Neural cell (in vitro differentiated cells): ENCODE measurements around the gene THRA.

ENCODE experiments used
- EP300 ChIP-seq: fragments of 450-650 bp; conservative IDR thresholded peaks from 2 replicates; pipeline ENCODE4 v1.6.1; 2014; ENCODE audit warnings: antibody characterized with exemption, mild to moderate bottlenecking, moderate library complexity; ENCODE audit not compliant: poor library complexity, severe bottlenecking
- EZH2 ChIP-seq: fragments of 200-600, 300-800 bp; shearing (Covaris generic), sonication (generic); IDR thresholded peaks from 2 replicates; pipeline ENCODE4 v1.6.1; 2014; ENCODE audit warnings: antibody characterized with exemption, low read length, borderline replicate concordance, mild to moderate bottlenecking; ENCODE audit not compliant: insufficient read depth, poor library complexity, severe bottlenecking
- POLR2AphosphoS5 ChIP-seq: IDR thresholded peaks from 2 replicates; pipeline ENCODE4 v1.6.1; 2012
- RAD21 ChIP-seq: fragments of 450-650 bp; conservative IDR thresholded peaks from 2 replicates; pipeline ENCODE4 v1.6.1; 2014; ENCODE audit warnings: antibody characterized with exemption, mild to moderate bottlenecking, moderate library complexity
- SMC3 ChIP-seq: fragments of 450-650 bp; conservative IDR thresholded peaks from 2 replicates; pipeline ENCODE4 v1.6.1; 2014; ENCODE audit warnings: antibody characterized with exemption, mild to moderate bottlenecking, moderate library complexity; ENCODE audit not compliant: poor library complexity
- TAF1 ChIP-seq: IDR thresholded peaks from 2 replicates; pipeline ENCODE4 v1.6.1; 2012; ENCODE audit warnings: low read depth
- TF ChIP-seq, protein P1 (sequence below): fragments of 450-650 bp; IDR thresholded peaks from 2 replicates; pipeline ENCODE4 v1.5.1; 2014; ENCODE audit warnings: antibody characterized with exemption, mild to moderate bottlenecking, moderate library complexity; ENCODE audit not compliant: poor library complexity, severe bottlenecking
- TF ChIP-seq, protein P2 (sequence below): IDR thresholded peaks from 2 replicates; pipeline ENCODE4 v1.6.1; 2012; ENCODE audit warnings: borderline replicate concordance

DNA sequence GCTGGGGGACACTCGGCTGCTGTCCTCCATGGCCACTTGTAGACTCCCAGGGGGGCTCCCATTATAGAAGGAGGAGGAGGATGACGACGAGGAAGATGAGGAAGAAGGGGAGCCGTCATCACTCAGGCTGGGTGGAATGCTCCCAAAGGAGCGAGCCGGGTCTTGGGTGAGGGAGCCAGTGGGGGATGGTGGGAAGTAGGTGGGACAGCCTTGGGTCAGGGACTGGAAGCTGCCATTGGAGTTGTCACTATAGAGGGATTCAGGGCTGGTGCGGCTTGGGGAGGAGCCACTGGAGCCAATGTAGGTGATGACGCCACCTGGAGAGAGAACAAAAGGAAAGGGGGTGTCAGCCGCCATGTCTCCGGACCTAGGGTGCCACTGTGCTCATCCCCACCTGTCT is 34.3 kb downstream of the THRA start:
- TF ChIP-seq, protein P1, sequence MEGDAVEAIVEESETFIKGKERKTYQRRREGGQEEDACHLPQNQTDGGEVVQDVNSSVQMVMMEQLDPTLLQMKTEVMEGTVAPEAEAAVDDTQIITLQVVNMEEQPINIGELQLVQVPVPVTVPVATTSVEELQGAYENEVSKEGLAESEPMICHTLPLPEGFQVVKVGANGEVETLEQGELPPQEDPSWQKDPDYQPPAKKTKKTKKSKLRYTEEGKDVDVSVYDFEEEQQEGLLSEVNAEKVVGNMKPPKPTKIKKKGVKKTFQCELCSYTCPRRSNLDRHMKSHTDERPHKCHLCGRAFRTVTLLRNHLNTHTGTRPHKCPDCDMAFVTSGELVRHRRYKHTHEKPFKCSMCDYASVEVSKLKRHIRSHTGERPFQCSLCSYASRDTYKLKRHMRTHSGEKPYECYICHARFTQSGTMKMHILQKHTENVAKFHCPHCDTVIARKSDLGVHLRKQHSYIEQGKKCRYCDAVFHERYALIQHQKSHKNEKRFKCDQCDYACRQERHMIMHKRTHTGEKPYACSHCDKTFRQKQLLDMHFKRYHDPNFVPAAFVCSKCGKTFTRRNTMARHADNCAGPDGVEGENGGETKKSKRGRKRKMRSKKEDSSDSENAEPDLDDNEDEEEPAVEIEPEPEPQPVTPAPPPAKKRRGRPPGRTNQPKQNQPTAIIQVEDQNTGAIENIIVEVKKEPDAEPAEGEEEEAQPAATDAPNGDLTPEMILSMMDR = no peak
- TF ChIP-seq TAF1 (no peak), EZH2 (no peak), POLR2AphosphoS5 (no peak), RAD21 (no peak), SMC3 (no peak), EP300 (no peak)
- TF ChIP-seq, protein P2, sequence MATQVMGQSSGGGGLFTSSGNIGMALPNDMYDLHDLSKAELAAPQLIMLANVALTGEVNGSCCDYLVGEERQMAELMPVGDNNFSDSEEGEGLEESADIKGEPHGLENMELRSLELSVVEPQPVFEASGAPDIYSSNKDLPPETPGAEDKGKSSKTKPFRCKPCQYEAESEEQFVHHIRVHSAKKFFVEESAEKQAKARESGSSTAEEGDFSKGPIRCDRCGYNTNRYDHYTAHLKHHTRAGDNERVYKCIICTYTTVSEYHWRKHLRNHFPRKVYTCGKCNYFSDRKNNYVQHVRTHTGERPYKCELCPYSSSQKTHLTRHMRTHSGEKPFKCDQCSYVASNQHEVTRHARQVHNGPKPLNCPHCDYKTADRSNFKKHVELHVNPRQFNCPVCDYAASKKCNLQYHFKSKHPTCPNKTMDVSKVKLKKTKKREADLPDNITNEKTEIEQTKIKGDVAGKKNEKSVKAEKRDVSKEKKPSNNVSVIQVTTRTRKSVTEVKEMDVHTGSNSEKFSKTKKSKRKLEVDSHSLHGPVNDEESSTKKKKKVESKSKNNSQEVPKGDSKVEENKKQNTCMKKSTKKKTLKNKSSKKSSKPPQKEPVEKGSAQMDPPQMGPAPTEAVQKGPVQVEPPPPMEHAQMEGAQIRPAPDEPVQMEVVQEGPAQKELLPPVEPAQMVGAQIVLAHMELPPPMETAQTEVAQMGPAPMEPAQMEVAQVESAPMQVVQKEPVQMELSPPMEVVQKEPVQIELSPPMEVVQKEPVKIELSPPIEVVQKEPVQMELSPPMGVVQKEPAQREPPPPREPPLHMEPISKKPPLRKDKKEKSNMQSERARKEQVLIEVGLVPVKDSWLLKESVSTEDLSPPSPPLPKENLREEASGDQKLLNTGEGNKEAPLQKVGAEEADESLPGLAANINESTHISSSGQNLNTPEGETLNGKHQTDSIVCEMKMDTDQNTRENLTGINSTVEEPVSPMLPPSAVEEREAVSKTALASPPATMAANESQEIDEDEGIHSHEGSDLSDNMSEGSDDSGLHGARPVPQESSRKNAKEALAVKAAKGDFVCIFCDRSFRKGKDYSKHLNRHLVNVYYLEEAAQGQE = no peak
